Renal cortical epithelial cell (primary cell): ENCODE results near the gene RASAL2. TPM values are rescaled to one million over a fixed set of nuclear protein-coding genes. Genes with fewer than 3 reads are reported as not detected.
A peak's percentile ranks its signal among the peaks of the same experiment; 100 is the strongest.

Source experiments
- DNase-seq: peaks from one replicate; pipeline ENCODE4 v3.0.0-alpha.2; 2011; ENCODE audit warnings: low read depth
- total RNA-seq: library from RNA; depleted of rRNA; stranded (reverse); fragments of >200 nt; gene quantifications from 2 replicates; pipeline ENCODE4 v1.2.3, GENCODE V29; 2014

The RASAL2 gene
- total RNA-seq, 1 donor from 2014 or later = 28.6 TPM

GRCh38 chr1:178509414-178510007 is 415.6 kb downstream of the RASAL2 start:
- no peak for DNase-seq

DNA sequence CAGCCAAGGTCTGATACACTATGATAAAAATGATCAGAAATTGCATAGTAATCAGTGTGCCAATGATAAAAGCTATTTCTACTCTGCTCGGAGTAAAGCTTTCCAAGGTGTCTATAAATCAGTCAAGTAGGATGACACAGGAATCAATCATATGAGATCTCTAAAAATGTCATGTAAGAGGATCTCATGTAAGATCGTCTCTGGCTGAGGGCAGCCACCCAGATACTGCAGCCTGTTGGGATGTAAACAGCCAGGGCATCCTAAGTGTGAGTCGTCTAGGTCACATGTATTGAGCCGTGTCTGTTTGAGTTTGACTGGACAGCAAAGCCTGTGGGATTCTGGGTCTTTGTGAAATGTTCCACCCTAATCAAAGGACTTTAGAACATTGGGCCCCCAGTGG is 416.3 kb downstream of the RASAL2 start:
- DNase-seq = peak; percentile 13

DNA sequence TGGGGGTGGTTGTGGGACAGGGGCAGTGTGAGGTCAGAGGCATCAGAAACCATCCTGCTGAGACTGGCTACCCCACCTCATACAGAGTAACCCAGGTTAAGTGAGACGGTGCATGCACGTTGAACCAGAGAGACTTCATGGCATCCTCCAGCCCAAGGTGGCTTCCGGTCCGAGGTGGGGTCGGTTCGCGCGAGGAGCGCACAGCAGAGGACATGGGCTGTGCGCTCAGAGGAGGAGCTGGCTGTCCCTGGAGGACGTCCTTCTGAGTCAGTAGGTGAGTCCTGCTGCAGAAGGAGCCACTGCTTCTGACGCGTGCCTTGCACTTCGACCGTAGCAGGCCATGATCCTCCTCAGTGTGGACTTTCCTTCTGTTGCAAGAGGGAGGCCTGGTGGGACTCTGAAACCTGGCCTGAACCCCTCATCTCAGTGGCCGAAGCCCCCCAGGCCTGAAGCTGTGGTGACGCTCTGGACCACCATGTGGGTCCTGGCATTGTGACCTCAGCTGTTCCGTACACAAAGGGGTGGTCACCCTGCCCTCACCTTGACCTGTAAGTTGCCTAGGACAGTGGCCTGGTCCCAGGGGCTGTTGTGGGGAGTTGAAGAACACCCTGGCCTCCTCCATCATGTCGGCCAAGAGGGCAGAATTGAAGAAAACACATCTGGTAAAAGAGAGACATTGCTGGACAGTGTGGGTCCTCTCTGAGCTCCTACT is 418.8 kb downstream of the RASAL2 start, which contains the start of gene TEX35:
Gene TEX35, plus strand, starts transcription at position 544 of the 712 bp plus-strand sequence. Its CDS starts 80 bp downstream, at position 624.
- no peak for DNase-seq

DNA sequence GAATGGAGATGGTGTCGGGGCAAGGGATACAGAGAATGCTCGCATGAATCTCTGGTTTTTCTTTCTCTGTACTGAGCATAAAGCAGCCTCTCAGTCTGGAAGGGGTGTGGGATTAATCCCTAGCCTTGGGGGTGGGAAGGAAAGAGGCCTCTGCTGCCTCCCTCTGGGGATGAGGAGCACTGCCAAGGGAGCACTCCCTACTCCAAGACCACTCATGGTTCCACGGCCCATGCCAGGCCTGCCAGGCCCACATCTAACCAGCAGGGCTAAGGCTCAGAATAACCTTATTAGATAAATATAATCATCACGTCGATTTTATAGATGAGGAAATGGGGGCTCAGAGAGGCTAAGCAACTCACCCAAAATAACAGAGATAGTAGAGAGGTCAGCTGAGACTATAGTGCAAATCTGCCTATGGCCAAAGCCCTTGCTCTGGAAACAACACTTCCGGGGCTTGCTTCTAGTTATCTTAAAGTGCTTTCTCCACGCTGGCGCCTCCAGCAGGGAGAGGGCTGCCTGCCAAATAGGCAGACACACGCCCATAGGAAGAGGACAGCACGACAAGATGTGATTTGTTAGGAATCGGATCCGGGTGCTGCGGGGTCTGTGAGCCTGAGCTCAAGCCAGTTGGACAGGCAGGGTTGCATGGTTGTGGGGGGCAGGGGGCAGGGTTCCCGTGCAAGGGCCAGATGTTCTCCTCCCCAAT is 419.5 kb downstream of the RASAL2 start:
- DNase-seq = no peak

GRCh38 chr1:178516110-178516509 is 422.2 kb downstream of the RASAL2 start:
- DNase-seq = no peak

GRCh38 chr1:178518894-178519293 is 425.0 kb downstream of the RASAL2 start:
- no peak for DNase-seq

DNA sequence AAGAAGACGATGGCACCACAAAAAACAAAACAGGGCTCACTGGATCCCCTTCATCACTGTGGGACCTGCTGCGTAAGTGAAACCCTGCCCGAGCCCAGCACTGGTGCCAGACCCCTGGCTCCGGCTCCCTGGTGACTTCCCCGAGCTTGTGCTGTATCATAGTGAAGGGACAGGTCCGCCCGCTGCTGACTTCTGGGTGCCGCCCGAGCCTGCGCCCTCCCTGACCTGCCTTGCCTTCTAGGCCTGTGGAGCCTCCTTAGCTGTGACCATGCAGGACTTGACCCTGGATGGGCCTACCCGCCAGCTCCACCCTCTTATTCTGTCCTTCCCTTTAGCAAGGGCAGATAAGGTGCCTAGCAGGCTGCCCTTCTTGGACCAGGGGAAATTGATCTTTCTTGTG is 426.9 kb downstream of the RASAL2 start:
- no peak for DNase-seq

DNA sequence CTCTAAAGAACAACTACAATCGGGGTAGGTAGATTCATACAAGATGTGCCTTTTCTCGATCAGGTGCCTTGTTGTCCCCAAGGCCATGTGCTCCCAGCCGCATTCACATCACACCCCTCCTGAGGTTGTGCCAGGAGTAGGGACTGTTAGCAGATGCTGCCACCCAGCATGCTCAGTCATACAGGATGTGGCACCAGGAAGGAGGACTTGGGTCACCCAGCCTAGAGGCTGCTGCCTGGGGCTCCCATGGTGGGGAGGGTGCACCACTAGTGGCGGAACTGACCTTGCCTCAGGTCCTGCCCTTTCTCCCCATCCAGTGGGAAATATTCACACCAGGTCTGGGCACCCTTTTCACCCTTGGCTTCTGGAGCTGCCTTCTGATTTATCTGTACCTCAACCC is 427.3 kb downstream of the RASAL2 start:
- no peak for DNase-seq

- no peak for DNase-seq
These were observed 433.2 kb downstream of the RASAL2 start for GRCh38 chr1:178527117-178527516.

GRCh38 chr1:178528228-178528952 is 434.5 kb downstream of the RASAL2 start:
- no peak for DNase-seq

GRCh38 chr1:178528953-178529335 is 435.0 kb downstream of the RASAL2 start:
- no peak for DNase-seq

GRCh38 chr1:178529364-178530036 is 435.6 kb downstream of the RASAL2 start:
- no peak for DNase-seq

DNA sequence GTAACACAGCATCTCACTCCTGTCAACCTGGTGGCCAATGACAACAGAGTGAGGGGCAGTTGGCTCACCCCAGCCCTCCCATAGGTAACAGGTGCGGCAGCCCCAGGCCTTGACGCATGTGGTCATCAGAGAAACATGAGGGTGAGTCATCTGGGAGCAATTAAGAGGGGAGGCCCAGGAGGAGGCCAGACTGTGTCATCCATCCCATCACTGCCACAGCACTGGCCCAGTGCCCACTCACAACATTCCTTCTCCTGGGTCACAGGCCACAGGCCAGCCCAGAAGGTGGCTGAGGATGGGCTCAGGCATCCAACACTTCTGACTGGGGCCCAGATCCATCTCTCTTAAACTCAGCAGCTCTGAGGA is 436.1 kb downstream of the RASAL2 start:
- DNase-seq = peak; percentile 83

DNA sequence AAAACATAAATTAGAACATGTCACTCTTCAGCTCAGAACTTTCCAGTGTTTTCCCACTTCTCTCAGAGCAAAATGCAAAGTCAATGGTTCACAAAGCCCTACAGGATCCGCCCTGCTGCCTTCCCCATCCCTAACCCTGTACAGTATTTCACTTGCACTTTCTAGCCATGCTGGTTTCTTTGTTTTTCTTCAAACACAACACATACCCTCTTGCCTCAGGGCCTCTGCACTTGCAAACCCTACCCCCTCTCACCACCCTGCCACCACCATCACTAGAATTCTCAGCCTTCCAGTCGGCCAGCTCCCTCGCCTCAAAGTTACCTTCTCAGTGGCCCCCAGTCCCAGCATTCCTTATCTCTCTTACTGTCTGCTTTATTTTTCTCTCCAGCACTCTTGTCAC is 436.6 kb downstream of the RASAL2 start:
- DNase-seq = peak; percentile 8

DNA sequence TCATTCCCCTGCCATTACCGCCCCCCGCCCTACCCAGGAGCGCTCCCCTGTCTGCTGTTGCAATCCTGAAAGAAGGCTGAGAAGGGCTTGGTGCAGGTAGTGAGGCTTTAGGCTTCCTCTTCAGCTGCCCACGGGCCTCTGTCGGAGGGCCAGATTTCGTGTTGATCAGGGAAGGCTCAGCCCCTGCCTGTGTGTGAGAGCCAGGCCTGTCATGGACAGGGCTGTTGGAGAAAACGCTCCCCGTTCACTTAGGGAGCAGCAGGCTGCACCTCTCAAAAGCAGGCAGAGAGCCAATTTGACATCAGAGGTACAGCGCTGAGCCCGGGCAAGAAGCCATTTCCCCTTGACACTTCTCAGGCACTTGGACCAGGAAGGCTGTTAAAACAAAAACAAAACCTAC is 438.0 kb downstream of the RASAL2 start:
- no peak for DNase-seq

- peak; percentile 54 for DNase-seq
These were observed 438.5 kb downstream of the RASAL2 start for GRCh38 chr1:178532392-178532791.

DNA sequence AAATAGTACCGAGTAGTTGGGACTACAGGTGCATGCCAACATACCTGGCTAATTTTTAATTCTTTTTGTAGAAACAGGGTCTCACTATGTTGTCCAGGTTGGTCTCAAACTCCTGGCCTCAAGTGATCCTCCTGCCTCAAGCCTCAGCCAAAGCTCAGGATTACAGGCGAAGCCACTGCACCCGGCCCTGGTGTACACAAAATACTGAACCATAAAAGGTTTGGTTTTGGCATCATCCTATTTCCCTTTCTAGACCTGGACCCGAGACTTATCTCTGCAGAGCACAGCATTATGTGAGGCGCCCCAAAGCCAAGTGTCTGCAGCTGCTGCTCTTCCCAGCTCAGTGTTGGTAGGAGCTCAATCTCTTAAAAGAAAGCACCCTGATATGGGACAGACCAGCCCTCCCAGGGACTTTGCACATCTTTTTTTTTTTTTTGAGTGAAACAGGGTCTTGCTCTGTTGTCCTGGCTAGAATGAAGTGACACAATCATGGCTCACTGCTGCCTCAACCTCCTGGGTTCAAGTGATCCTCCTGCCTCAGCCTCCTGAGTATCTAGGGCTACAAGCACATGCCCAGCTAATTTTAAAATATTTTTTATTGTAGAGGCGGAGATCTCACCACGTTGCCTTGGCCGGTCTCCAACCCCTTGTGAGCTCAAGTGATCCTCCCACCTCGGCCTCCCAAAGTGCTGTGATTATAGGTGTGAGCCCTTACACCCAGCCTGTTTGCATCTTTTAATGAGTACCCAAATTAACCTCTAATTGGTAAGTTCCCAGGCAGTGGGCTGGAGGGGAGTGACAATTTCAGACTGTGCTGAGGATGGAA is 439.4 kb downstream of the RASAL2 start:
- DNase-seq = no peak
